ENCODE measurements around the gene LYPD4. TPM values are rescaled to one million over a fixed set of nuclear protein-coding genes. Genes with fewer than 3 reads are reported as not detected.

Gene LYPD4
- total RNA-seq, 1 experiment from 2014 or later = not detected

- ChIA-PET POLR2A (no interaction called here), CTCF (interaction anchor here (1.4 to 7.2 kb wide), 2 partner anchors 25 to 106 kb away, joined by 3 to 190 read pairs; no protein-coding TSS in a partner anchor)
- ATAC-seq = no peak
- Mint-ChIP-seq H3K4me1 (peaks cover 4% of the 10 kb centered on the region), H3K9me3 (peaks cover 8% of the 10 kb centered on the region), H3K36me3 (no peaks in the 10 kb centered on the region), H3K4me3 (no peak overlapping the region), H3K27ac (no peak overlapping the region), H3K27me3 (ENCODE audit: low read depth) (peaks cover 11% of the 10 kb centered on the region)
- TF ChIP-seq ATF2 (CRISPR knock-in tag; IDR thresholded peaks at IDR 0.05; ENCODE audit: borderline replicate concordance, low read depth) (no peak), NR2C2 (CRISPR knock-in tag; IDR thresholded peaks at IDR 0.05) (no peak), IRF1 (CRISPR knock-in tag; IDR thresholded peaks at IDR 0.05) (no peak), FOXJ3 (CRISPR knock-in tag; IDR thresholded peaks at IDR 0.05; ENCODE audit: borderline replicate concordance) (no peak), STAT6 (CRISPR knock-in tag; conservative IDR thresholded peaks at IDR 0.05; ENCODE audit: low read depth) (no peak), ARID4B (CRISPR knock-in tag; IDR thresholded peaks at IDR 0.05; ENCODE audit: borderline replicate concordance) (no peak), ZNF317 (CRISPR knock-in tag; IDR thresholded peaks at IDR 0.05; ENCODE audit: borderline replicate concordance, low read depth) (no peak), ZNF219 (CRISPR knock-in tag; IDR thresholded peaks at IDR 0.05; ENCODE audit: borderline replicate concordance) (no peak), SP1 (CRISPR knock-in tag; conservative IDR thresholded peaks at IDR 0.05) (no peak), JUN (CRISPR knock-in tag; IDR thresholded peaks at IDR 0.05) (no peak), ZNF671 (CRISPR knock-in tag; IDR thresholded peaks at IDR 0.05) (no peak), SMAD4 (CRISPR knock-in tag; IDR thresholded peaks at IDR 0.05) (no peak), NFE2L1 (CRISPR knock-in tag; IDR thresholded peaks at IDR 0.05) (no peak), RELA (CRISPR knock-in tag; IDR thresholded peaks at IDR 0.05; ENCODE audit: borderline replicate concordance) (no peak), E2F5 (CRISPR knock-in tag; IDR thresholded peaks at IDR 0.05) (no peak)
- no peak for DNase-seq (ENCODE audit: low spot score)
Observed at GRCh38 chr19:41796901-41797300, 47.6 kb downstream of the LYPD4 start.

- Mint-ChIP-seq H3K9me3 (peaks cover 3% of the 10 kb centered on the region), H3K4me3 (no peak within 1 kb of the TSS), H3K36me3 (no peaks in the 10 kb centered on the region), H3K27me3 (ENCODE audit: low read depth) (peaks cover 11% of the 10 kb centered on the region), H3K4me1 (peaks cover 4% of the 10 kb centered on the region), H3K27ac (no peak within 1 kb of the TSS)
- no peak for DNase-seq (ENCODE audit: low spot score)
- ATAC-seq = no peak
- TF ChIP-seq ZNF121 (CRISPR knock-in tag; IDR thresholded peaks at IDR 0.05) (no peak), ZNF219 (CRISPR knock-in tag; IDR thresholded peaks at IDR 0.05; ENCODE audit: borderline replicate concordance) (no peak), NR2C2 (CRISPR knock-in tag; IDR thresholded peaks at IDR 0.05) (no peak), SP1 (CRISPR knock-in tag; conservative IDR thresholded peaks at IDR 0.05) (no peak), EMX1 (CRISPR knock-in tag; IDR thresholded peaks at IDR 0.05) (no peak), CTCF (IDR thresholded peaks at IDR 0.05) (no peak), CREM (CRISPR knock-in tag; IDR thresholded peaks at IDR 0.05) (no peak), E2F1 (CRISPR knock-in tag; IDR thresholded peaks at IDR 0.05) (no peak)
- CTCF ChIA-PET = interaction anchor here (1.1 to 7.2 kb wide), 7 partner anchors 9 to 105 kb away, joined by 3 to 190 read pairs (median 5); partner anchors contain the start of genes DMRTC2 and LYPD4
- POLR2A ChIA-PET = no interaction called here
Observed at GRCh38 chr19:41796362-41796761, 48.1 kb downstream of the LYPD4 start, which contains the start of gene CEACAM3. Gene CEACAM3 (plus strand): TSS chr19:41796587. CDS start chr19:41796678, 91 bp downstream.

All from WTC11 (cell line).